Cardiac fibroblast (primary cell): ENCODE measurements around the gene TNS1.

ENCODE experiments used
- DNase-seq, 2 donors: peaks; one replicate each; pipeline versions ENCODE4 v3.0.0 to v3.0.0-alpha.2; 2010; ENCODE audit warnings: low read depth in 2 of 2
- H3K4me3 ChIP-seq, 2 donors: replicated peaks in 1 of 2; 1 replicate in 1 of 2; 2 replicates in 1 of 2; pipeline ENCODE4 v1.5.1; 2011; ENCODE audit warnings: low read depth in 2 of 2, low read length in 2 of 2, mild to moderate bottlenecking in 2 of 2, moderate library complexity in 1 of 2
- TF ChIP-seq, protein P1 (sequence below): IDR thresholded peaks from one replicate; pipeline ENCODE4 v1.5.1; 2011; ENCODE audit warnings: low read depth, mild to moderate bottlenecking, low read length, inconsistent platforms

TNS1 gene

DNA sequence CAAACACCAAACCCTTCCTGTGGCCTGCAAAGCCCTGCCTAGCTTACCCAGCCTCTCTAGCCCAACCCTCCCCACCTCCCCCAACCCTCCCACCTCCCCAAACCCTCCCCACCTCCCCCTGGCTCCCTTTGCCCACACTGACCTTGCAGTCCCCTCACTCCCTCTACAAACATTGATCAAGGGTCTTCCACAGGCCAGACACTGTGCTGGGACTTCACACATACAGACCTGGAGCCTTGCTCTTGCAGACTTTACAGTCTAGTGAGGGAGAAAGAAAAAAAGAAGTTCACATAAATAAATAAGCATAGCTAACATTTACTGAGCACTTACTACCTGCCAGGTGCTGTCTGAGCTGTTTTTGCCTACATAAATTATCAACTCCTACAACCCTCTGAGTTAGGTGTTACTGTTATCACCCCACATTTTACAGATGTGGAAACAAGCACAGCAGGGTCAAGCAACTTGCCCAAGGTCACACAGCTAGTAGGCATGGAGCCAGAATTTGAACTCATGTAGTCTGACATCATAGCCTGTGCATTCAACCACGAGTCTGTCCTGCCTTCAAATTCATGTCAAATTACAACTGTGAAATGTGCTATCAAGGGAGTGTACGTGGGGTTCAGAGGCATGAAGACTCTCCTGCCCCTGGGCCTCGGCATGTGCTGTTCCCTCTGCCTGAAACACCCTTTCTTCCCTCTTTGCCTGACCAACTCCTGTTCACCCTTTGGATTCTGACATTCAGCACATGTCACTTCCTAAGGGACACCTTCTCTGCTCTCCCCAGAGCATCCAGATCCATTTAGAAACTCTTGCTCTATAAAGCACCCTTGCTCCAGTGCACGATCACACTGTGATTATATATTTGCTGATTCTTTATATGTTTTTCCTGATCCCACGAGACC lies 209.9 kb downstream of the TNS1 start:
- TF ChIP-seq, protein P1, sequence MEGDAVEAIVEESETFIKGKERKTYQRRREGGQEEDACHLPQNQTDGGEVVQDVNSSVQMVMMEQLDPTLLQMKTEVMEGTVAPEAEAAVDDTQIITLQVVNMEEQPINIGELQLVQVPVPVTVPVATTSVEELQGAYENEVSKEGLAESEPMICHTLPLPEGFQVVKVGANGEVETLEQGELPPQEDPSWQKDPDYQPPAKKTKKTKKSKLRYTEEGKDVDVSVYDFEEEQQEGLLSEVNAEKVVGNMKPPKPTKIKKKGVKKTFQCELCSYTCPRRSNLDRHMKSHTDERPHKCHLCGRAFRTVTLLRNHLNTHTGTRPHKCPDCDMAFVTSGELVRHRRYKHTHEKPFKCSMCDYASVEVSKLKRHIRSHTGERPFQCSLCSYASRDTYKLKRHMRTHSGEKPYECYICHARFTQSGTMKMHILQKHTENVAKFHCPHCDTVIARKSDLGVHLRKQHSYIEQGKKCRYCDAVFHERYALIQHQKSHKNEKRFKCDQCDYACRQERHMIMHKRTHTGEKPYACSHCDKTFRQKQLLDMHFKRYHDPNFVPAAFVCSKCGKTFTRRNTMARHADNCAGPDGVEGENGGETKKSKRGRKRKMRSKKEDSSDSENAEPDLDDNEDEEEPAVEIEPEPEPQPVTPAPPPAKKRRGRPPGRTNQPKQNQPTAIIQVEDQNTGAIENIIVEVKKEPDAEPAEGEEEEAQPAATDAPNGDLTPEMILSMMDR, result no peak
- no peak overlapping the region for H3K4me3 ChIP-seq
- DNase-seq, result peak in 1 of 2 donors; percentile 39

DNA sequence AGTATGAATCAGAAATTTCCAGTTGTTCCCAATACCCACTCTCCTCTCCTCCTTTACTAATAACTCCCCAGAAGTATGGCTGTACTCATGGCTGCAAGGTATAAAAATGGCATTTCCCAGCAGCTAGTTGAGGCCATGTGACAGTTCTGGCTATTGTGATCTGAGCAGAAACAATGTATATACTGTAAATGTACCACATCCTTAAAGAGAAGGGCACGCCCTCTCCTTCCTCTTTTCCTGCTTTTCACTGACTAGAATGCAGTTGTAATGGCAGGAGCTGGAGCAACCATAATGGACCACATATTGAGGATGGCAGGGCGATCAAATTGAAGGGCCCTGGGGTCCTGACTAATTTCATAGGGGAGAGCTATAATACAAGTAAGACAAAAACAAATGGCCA lies 211.2 kb downstream of the TNS1 start:
- TF ChIP-seq, protein P1, result no peak
- H3K4me3 ChIP-seq, result no peak overlapping the region
- DNase-seq, result no peak

DNA sequence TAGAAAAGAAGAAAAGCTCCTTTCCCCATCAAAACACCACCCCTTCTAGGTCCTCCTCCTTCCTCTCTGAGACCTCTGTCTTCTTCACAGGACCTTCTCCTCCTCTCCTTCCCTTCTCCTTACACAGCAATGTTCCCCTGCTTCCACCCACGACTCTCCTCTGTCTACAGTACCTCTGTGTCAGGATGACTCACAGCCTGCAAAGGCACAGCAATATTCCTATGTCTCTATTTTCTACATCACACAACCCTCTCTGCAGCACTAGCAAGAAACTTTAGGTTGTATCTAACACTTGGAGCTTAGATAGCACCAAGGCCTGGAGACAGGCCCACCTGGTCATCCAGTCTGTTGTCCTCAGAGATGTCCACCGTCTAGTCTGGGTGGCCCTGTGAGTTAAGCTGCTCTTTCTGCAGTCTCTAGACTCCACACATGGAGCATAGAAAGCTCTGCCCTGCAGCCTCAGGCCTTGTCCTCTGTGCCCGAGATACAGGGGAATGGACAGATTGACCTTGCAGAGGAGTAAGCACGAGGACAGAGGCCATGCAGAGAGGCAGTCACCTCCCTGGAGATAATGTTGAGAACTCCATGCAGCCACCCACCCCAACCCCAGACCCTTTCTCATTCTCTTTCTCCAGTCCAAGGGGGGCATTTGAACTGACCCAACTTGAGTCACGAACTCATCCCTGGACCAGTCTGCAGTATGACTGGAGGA lies 212.0 kb downstream of the TNS1 start:
- no peak overlapping the region for H3K4me3 ChIP-seq
- DNase-seq, result peak; percentile 55 to 79
- TF ChIP-seq, protein P1, result no peak

DNA sequence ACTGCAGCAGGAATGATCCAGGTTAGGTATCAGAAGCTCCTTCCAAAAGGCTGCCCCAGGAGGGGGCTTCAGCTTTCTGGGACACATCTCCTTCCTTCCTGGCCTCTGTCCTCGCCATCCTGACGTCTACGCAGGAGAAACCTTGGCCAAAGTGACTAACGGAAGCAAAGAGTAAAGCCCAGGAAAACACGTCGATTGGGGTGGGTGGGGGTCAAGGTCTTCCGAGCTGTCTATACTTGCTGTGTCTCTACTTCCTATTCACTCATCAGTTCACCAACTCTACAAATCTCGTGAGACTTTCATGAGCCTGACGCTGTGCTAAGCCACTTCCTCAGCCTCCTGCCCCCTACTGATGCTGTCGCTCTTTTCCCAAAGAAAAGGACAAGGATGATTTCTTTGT lies 212.6 kb downstream of the TNS1 start:
- peak in 1 of 2 donors; percentile 58 for DNase-seq
- TF ChIP-seq, protein P1, result no peak
- no peak overlapping the region for H3K4me3 ChIP-seq

DNA sequence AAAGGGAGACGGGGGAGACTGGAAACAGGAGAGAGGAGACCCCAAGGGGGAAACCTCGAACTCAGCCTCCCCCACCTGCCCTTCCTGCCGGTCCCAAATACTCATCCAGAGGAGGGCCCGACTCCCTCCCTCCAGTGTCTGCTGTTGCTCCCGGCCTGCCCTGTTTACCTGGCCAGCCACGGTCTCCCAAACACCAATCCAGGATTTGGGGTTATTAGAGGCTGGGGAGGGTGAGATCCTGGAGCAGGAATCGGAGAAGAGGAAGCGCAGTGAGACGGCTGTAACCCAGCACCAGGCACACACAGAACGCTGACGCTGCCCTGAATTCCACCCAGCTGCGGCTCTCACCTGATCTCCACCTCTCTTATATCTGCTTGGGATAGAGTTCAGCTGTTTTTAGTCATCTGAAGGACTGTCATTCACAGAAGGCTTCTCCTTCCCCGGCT lies 213.0 kb downstream of the TNS1 start:
- TF ChIP-seq, protein P1, result no peak
- H3K4me3 ChIP-seq, result no peak overlapping the region
- DNase-seq, result no peak

DNA sequence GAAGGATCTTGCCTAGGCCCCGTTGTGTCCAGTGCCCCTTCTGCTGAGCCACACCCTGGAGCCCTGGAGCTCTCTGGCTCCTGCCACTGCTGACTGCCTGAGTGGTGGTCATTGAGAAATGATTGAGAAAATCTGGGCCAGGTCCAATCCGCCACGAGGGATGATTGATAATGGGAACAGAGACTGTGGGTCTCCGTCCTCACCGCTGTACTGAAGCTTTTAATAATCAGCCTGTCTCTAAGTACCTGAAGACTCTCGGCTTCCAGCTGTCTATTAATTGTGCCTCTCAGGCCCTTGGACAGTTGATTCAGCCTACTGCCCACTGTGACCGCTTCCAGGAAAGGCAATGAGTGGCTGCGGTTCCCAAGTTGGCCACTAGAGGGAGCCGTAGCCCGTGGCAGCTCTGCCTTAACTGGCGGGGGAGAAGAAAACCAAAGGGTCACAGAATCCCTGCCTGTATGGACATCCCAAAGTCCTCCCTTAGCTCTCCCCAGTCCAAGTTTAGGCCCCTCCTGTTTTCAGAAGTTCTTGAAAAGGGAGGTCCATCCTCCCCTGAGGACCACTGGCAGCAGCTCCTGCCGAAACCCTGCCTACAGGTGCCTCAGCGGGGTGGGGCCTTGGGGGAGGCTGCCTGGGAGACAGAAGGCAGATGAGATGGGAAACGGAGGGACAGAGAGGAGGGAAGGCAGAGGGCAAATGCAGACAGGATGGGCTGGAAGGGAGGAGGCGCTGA lies 213.6 kb downstream of the TNS1 start:
- TF ChIP-seq, protein P1, result peak; percentile 99
- H3K4me3 ChIP-seq, result no peak overlapping the region
- DNase-seq, result peak; percentile 75 to 79
